Left ventricle myocardium superior (tissue), 1 donor: ENCODE results near the gene COG3. TPM values are rescaled to one million over a fixed set of nuclear protein-coding genes. Genes with fewer than 3 reads are reported as not detected.

Experiments used
- ATAC-seq: fragments of 200-7000 bp; cut with Tn5 transposase; one replicate; pipeline ENCODE4 v1.9.1; 2020; ENCODE audit warnings: mild to moderate bottlenecking, moderate library complexity
- DNase-seq: peaks from one replicate; pipeline ENCODE4 v3.0.0-alpha.2; 2020
- intact Hi-C: fragments of 100-400 bp; cut with micrococcal nuclease; formaldehyde crosslinking; loops from one replicate; pipeline ENCODE4 v1.11.0; 2022
- total RNA-seq: library from RNA; stranded (reverse); fragmentation: NEBNext Ultra II Directional; extraction: Animal tissue kit (Norgen Biotek cat#: 25700); gene quantifications from one replicate; pipeline ENCODE4 v1.2.1, GENCODE V29; 2021
- donor health status: DM: no; HTN: yes; CAD: no; lungs with severe emphysema.

Gene COG3
- total RNA-seq, 1 donor from 2014 or later = 15.1 TPM

DNA sequence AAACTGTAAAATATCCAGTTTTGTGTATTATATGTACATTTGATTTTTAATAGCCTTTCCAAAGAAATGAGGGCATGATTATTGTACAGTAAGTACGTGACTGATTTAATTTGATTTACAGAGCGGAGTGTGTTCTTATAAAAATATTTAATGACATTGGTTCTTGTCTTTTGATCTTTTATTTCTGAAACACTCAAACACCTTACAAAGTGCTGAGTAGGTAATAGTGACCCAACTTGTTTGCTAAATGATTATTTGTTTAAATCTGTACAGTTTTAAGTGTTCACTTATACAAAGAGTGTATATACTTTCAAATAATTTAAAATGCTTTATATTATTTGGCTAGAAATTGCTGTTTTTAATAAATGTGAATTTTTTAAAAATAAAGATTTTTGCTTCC, 71.5 kb downstream of the COG3 start:
- ATAC-seq (no peak), DNase-seq (no peak)
- intact Hi-C loops = no loop called here

DNA sequence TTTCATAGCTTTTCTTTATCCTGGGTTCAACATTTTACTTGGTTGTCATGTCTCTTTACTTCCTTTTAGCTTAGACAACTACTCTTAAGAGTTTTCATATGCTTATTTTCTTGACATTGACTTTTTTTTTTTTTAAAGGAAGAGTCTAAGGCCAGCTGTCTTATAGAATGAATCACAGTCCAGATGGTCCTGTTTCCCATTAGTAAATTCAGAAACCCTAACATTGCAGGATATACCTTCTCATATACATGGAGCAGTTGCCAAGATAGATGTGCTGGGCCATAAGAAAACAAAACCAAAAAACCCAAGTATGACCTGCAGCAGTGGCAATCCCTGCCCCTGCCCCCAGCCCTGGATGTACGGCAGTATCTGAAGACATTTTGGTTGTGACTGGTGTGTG, 72.8 kb downstream of the COG3 start:
- intact Hi-C loops = no loop called here
- DNase-seq (no peak), ATAC-seq (no peak)

DNA sequence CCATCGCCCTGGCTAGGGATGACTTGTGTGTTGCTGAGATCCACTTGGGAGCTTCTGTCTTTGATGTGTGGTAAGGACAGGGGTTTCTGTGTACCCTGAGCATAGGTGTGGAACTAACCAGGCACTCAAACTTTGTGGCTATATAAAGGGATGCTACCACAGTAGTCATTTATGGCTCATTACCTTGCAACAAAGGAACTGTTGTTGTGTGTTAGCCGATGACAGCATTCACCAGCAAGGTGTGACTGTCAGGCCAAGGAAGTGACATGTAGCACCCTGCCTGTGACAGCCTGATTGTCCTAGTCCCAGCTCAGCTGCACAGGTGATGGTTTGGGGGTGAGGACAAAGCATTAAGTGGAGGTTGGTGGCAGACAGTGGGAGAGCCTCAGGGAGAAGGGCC, 73.6 kb downstream of the COG3 start:
- DNase-seq (no peak), ATAC-seq (no peak)
- intact Hi-C loops = no loop called here

DNA sequence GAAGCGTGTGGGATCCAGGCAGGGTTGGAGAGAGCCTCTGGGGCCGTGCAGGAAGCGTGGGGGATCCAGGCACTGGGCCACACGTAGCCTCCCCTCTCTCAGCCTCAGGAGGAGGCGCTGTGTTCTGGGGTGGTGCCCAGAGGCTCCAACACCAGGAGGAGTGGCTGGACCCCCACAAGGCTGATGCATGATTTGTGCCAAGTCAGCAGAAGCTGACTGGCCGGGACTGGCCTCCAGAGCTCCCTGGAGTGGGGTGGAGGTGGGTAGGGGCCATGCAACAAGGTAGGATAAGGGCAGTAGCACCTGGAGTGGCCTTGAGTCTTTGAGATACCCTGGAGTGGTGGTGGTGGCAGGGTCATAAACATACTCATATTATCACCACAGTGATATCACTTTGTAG, 75.5 kb downstream of the COG3 start:
- intact Hi-C loops = loop anchor here (10.0 kb wide), 1 partner anchor 695 kb away; no protein-coding TSS in a partner anchor
- no peak for ATAC-seq

DNA sequence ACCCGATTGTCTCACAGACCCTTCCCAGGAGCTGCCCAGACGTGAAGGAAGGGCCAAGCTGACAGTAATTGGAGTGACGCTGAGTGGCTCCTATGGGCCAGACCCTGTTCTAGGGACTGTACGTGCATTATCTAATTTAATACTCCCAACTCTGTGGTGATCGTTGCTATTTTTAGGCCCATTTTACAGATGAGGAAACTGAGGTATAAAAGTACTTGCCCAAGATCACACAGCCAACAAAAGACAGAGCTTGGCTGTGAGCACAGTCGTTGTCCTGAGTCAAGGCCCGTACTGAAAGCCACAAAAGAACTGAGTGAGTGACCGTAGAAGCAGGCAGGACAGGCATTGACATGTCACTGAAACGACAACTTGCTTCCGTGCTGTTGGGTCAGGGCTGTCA, 76.1 kb downstream of the COG3 start:
- intact Hi-C loops = loop anchor here (10.0 kb wide), 1 partner anchor 694 kb away; no protein-coding TSS in a partner anchor
- ATAC-seq = no peak

More for the DNA sequence above, 75.5 kb downstream of the COG3 start:
- no peak for DNase-seq

DNA sequence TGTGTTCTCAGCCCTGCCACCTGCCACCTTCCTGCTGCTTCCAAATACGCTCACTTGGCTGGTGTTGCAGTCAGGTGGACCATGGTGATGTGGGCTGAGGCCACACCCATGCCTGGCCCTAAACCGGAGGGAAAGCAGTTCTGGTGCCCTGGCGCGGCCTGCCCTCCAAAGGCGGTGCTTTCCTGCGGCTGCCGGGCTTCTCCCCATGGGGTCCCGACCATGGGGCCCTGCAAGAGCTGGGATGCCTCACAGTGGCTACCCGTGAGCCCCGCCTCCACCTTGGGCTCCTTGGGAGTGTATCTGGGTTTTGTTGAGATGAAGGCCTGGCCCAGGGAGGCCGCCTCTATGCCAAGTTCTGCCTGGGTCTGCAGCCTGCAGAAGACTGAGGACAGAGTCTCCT, 77.1 kb downstream of the COG3 start:
- intact Hi-C loops = loop anchor here (10.0 kb wide), 1 partner anchor 693 kb away; no protein-coding TSS in a partner anchor
- ATAC-seq = no peak
- no peak for DNase-seq

More for the DNA sequence above, 76.1 kb downstream of the COG3 start:
- no peak for DNase-seq

DNA sequence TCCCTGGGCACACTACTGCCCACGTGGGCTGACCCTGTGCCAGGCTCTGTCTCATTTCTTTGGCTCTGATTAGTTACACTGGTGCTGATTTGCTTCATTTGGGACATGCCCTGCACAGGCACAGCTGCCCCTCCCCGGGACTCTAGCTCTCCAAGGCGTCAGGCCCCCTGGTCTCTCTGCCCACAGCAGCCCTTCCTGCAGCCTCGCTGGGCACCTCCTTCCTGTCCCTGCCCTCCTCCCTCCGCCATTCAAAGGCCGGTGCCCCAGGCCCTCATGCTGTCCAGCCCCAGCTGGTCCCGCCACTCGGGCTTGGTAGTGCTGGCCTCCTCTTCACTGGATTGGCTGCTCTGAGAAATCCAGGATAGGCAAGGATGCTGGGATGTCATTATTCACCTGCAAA, 77.7 kb downstream of the COG3 start:
- no peak for ATAC-seq
- intact Hi-C loops = loop anchor here (10.0 kb wide), 1 partner anchor 692 kb away; no protein-coding TSS in a partner anchor
- no peak for DNase-seq

DNA sequence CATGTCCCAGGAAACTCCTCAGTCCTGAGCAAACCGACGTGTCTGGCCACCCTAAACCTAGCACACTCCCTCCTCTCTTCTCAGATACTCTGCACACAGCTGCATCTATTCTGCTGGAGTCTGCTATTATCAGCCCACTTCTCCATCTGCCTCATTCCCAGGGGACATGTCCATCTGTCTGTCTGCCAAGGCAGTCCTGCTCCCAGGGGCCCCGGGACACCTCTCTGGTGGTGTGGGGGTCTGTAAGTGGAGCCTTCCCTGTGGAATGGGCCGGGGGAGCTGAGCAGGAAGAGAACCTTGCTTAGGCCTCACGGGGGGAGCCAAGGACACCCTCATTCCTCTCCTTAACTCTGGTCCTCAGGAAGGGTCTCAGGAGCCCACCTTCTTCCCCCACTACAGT, 78.1 kb downstream of the COG3 start:
- ATAC-seq (no peak), DNase-seq (no peak)
- intact Hi-C loops = loop anchor here (10.0 kb wide), 1 partner anchor 692 kb away; no protein-coding TSS in a partner anchor

DNA sequence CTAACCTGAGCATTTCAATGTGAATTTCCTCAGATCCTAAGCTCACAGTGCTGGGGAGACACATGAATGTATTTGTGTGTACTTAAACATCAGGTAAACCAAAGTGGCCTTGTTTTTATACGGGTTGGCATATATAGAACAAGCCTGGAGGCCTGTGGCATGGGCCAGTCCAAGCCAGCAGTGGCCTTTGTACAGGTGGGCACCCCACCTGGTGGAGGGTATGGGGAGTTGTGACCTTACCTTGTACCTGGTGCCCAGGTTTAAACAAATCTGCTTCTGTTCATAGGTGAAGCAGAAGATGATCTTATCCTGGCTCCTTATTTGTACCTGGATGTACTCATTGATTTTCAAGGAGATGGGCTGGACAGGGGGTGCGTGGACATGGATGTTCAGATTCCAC, 79.8 kb downstream of the COG3 start:
- intact Hi-C loops = loop anchor here (10.0 kb wide), 1 partner anchor 690 kb away; no protein-coding TSS in a partner anchor
- no peak for ATAC-seq
- DNase-seq = no peak

DNA sequence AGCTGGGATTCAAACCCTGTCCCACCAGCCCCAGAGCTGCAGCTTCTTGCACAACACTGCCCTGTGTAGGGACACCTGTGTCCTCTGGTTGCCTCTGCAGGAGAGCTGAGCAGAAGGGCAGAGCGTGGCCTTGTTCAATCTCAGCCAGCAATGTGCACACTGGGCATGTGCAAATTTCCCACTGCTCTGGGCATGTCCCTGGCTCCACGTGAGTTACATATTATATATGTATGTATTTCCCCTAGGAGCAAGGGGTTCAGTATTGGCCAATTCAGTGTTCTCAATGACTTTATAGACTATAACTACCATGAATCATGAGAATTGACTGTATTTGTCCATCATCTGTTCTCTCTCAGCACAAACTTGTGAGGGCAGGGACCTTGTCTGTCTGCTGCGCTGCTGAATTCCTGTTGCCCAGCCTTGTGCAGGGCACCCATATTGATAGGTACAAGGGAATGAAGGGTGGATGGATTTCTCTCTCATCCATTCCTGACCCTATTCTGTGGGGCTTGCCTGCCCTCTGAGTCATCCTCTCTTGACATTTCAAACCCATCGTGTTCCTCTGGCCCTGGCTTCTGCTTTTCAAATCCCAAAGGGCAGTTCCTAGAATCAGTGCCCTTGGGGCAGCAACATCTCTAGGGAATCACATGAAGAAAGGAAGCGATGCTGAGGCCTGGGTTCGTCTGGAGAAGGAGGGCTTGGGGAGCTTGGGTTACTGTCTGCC, 81.1 kb downstream of the COG3 start:
- ATAC-seq (no peak), DNase-seq (no peak)
- intact Hi-C loops = loop anchor here (10.0 kb wide), 1 partner anchor 689 kb away; no protein-coding TSS in a partner anchor

DNA sequence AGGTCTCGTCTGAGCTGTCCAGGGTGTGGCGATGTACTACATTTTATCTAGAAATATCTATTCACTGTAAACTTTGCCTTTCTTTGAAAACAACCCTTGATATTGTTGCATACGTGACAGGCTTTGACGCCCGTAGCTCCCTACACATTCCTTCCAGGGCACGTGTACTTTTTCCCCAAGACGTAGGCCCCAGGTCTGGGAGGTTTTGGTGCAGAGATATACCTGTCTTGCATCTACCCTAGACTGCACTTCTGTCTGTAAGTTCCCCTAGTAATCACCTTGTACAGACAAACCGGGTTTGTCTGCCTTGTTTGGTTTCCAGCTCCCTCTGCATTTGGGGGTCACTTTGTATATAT, 81.6 kb downstream of the COG3 start:
- DNase-seq (no peak), ATAC-seq (no peak)
- intact Hi-C loops = loop anchor here (10.0 kb wide), 1 partner anchor 688 kb away; no protein-coding TSS in a partner anchor

DNA sequence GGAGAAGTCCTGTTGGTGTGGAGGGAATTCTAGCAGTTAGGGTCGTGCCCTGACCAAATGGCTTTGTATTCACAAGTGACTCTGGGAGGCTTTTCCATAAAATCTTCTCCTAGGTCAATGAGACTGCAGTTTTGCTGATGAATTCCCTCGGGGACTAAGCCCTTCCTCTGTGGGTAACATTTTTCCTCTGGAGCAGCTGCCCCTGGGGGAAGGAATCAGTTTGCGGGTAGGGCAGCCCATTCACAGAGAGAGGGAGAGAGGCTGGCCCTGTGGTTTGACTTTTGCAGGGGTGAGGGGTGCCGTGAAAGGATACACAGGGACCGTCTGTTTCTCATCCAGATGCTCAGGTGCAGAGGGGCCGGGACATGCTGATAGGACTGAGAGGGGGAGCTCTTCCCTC, 83.5 kb downstream of the COG3 start:
- ATAC-seq (no peak), DNase-seq (no peak)
- intact Hi-C loops = loop anchor here (10.0 kb wide), 1 partner anchor 687 kb away; no protein-coding TSS in a partner anchor

DNA sequence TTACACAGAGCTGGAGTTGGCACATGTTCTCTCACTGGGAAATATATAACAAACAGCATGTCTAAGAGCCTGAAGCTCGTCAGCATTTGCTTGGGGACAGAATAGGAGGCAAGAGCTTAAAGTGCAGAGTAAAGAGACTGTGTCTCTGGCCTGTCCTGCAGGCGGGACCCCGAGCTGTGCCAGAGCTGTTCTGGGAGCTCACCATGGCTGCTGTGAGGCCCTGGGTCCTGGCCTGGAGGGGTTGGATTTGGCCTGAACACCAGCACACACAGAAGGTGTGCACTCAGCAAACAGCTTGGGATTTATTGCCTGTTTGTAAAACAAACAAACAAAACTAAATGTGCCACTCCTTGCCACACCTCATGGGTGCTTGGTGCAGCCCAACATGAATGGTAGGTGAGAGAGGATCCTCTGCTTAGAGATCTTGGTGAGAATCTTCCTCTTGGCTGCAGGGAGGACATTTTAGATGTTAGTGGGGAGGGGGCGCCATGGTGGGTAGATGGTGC, 89.9 kb downstream of the COG3 start:
- intact Hi-C loops = no loop called here
- DNase-seq (no peak), ATAC-seq (no peak)

DNA sequence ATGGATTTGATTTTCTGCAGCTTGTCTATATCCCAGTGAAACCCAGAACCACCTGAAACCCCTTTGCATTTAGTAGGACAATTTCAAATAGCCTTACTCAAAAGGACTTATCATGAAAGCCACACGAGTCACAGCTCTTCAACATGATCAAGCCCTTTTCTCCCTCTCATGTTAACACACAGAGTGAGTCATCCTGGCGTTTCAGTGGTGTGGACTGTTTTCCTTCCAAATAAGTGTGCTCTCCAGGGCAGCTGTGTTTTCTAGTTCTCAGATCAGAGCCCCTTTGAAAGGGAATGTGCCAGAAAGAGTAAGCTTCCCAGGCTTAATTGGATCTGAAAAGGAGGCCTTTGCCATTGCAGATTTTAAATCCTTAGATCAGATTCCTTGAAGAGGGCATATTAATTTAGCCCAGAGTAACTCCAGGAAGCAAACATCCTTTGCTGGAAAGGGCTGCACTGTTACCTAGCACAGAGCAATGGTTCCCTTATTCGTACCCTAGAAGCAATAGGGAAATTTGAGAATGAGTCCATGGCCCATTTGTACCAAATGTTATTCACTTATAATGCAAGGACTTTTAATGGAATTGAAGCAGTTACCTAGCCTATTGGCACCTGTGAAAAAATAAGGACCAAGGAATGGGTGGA, 99.5 kb downstream of the COG3 start:
- DNase-seq (no peak), ATAC-seq (no peak)
- intact Hi-C loops = no loop called here

DNA sequence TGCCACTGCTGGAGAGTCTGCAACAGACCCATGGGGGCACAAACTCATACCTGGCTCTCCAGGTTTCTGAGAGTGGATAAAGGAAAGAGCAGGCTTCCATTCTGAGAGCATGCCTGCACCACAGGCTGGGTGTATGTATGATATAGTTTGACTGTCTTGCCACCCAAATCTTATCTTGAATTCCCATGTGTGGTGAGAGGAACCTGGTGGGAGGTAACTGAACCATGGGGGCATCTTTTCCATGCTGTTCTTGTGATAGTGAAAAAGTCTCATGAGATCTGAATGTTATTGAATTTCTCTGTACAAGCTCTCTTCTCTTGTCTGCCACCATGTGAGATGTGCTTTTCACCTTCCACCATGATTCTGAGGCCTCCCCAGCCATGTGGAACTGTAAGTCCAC, 100.6 kb downstream of the COG3 start:
- ATAC-seq (no peak), DNase-seq (no peak)
- intact Hi-C loops = no loop called here

DNA sequence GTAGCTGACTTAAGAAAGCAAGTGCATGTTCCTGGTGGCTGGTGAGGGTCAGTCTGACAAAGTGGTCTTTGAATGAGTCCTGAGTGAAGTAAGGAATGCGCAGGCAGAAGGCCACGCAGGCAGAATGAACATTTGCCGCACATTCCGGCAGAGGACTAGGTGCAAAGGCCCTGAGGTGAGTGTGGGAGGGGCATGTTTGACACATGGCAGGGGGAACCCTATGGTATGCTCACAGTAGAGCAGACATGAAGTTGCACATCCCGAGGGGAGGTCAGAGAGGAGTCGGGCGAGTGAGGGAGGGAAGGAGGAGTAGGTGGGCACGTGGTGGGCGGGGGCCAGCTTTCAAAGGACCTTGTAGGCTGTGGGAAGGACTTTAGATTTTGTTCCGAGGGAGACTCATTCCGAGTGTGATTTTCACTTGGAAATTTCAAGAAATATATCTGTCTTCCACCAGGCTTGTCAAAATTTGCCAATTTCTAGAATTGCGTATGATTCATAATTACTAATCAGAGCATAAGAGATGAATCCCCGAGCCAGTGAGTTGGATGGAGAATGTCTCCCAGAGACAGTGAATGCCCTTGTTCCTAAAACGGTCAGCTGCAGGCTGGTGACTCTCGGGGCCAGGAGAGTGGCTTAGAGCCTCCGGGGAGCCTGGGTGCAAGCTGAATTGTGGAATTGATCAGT, 110.5 kb downstream of the COG3 start:
- no peak for DNase-seq
- intact Hi-C loops = no loop called here
- ATAC-seq = no peak

DNA sequence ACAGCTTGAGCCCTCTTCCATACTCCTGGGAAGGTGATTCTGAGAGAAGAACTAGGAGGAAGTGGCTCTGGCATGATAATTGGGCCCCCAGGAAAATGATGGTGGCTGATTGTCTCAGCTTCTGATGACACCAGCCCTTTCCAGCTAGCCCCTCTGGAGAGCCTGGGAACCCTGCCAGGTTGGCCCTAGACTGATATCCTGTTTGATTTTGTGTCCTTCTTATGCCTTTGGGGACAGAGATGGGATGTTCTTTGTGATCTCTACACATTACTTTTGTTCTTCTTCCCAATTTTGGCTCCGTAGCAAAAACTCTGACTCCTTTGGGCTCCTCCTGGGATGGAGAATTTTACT, 111.1 kb downstream of the COG3 start:
- ATAC-seq = no peak
- DNase-seq = no peak
- intact Hi-C loops = no loop called here

DNA sequence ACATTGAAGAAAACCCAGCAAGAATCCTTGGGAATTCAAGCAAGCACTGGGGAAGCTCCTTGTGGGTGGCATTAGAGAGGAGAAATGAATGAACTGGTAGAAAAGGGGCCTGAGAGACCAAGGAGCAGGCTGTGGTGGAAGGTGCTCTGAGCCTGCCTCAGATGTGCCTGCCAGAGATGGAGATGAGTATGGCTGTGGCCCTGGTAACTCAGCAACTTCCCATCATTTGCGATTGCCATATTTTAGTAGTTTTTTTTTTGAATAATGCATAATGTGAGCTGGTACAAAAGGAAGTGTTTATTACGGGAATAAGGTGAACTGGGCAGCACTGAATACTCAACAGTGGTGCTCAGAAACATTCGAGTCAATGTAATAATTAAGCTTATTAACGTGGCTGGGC, 111.7 kb downstream of the COG3 start:
- intact Hi-C loops = no loop called here
- DNase-seq (no peak), ATAC-seq (no peak)

DNA sequence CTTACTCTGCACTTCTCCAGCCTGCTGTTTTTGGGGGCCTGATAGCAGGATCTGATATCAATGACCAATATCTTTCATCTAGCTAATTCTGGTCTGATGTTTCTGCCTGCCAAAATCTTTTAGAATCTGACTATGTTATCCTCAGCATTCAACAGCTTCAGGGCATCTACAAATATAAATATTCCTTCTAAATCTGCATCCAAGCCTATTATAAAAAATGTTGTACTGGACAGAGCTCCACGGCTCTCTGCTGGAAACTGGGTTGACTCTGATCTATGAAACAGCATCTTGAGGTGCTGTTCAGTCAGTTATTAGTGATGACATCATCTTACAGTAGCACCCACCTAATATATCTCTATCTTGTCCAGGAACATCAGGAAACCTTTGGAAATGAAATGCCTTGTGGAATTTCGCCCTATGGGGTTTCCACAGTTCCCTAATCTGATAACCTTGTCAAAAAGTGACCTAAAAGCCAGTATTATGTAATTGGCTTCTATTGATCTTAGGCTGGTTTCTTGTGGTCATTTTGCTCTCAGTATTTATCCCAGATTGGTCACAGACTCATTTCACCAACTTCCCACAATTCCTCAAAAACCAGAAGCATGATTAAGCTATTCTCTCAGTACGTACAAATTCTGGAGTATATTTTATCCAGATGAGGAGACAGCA, 117.8 kb downstream of the COG3 start:
- DNase-seq = no peak
- ATAC-seq = no peak
- intact Hi-C loops = no loop called here
